GM18951 (cell line): ENCODE results near the gene GCH1.

Experiments used
- POLR2A ChIP-seq: IDR thresholded peaks from 4 replicates; pipeline ENCODE4 v1.6.1; 2011; ENCODE audit warnings: mild to moderate bottlenecking; ENCODE audit not compliant: insufficient read length, insufficient read depth; ENCODE audit errors: extremely low read depth
- in situ Hi-C: fragments of 300-500 bp; cut with MboI; formaldehyde crosslinking; loops from one replicate; pipeline ENCODE4 v1.12.0; 2022; ENCODE audit warnings: low sequenced_read_pairs, mixed read lengths, inconsistent platforms; ENCODE audit not compliant: unreplicated experiment

Gene GCH1

DNA sequence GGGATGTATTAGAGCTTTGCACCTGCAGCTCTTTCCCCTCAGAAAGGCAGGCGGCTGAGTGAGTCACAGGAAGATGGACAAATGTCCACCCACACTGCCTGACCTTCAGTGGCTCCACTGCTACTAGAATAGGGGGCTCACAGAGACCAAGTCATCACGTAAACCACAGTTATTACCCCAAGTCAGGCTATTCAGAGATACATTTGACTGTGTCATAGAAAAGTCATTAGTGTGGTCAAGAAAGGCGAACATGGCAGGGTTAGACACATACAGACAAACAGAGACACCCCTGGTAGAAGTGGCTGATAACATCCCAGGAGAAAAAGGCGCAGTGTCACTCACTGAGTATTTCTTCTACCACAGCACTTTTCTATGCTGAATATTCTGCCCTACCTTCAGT lies 36.0 kb downstream of the GCH1 start:
- TF ChIP-seq POLR2A, result no peak
- in situ Hi-C loops, result no loop called here

DNA sequence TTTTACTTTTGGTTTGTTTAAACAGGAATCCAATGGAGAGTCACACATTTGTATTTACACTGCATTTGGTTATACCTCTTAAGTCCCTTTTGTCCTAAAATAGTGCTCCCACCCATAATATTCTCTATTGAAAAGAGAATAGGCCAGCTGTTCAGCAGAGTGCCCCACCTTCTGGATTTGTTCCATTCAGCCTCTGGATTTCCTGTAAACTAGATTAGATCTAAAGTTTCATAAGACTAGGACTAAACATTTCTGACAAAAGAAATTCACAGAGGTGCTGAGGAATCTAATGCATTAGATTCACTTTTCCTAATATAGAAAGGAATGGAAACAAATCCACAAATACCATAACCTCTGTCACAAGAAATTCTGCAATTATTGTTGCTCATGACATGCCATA lies 38.1 kb downstream of the GCH1 start:
- in situ Hi-C loops, result no loop called here

GRCh38 chr14:54857830-54858269 lies 44.8 kb downstream of the GCH1 start:
- in situ Hi-C loops, result no loop called here
- TF ChIP-seq POLR2A, result no peak

More for the DNA sequence above, 38.1 kb downstream of the GCH1 start:
- no peak for TF ChIP-seq POLR2A

DNA sequence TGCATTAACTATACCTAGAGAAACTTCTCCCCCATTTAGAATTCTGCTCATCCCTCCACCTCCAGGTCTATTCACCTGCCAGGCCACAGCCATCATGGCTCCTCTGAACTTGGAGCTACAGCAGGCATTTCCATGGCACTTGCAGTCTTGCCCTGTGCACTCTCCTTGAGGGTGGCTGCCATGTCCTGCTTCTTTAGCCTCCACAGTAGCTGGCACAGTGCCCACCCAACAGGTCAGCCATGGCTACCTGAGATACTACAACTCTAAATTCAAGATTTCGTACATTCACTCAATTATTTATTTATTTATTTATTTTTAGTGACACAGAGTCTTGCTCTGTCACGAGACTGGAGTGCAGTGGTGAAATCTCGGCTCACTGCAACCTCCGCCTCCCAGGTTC lies 46.5 kb downstream of the GCH1 start:
- in situ Hi-C loops, result no loop called here

GRCh38 chr14:54854181-54854580 lies 48.4 kb downstream of the GCH1 start:
- TF ChIP-seq POLR2A, result no peak
- in situ Hi-C loops, result no loop called here

More for the DNA sequence above, 46.5 kb downstream of the GCH1 start:
- TF ChIP-seq POLR2A, result no peak

DNA sequence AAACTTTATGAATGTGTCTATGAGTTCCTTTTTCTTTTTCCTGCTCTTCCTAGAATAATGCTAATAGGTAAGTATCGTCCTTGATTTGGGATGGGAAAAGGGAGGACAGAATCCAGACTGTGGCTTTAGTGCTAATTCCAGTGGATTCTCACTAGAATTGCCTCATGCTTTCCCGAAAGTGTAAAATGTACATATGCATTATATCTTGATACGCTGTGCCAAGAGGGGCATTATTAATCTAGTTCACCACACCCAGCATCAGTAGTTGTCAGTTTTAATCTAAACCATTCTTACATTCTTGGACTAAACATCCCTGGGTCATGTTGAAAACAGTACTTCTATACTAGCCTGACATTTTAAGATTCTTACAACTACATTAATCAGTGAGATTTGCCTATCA lies 49.3 kb downstream of the GCH1 start:
- in situ Hi-C loops, result no loop called here

GRCh38 chr14:54852215-54852614 lies 50.4 kb downstream of the GCH1 start:
- no peak for TF ChIP-seq POLR2A
- in situ Hi-C loops, result no loop called here

More for the DNA sequence above, 49.3 kb downstream of the GCH1 start:
- TF ChIP-seq POLR2A, result no peak

DNA sequence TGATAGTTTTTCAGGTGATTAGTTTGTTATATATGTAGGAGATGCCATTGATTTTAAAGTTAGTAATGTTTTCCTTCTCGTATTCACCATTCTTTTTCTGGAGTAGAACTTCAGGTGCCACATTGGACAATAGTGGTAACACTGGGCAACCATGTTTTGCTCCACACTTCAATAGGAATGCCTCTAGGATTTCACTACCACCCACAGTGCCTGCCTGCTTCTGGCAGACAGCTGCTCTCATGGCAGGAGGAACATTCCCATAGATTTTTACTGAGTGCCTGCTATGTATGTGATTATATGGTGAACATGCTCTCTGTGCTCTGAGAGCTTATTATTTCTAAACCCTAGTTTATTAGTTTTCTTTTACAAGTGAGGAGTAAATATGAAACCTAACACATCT lies 53.7 kb downstream of the GCH1 start:
- in situ Hi-C loops, result no loop called here
- no peak for TF ChIP-seq POLR2A

- no peak for TF ChIP-seq POLR2A
- in situ Hi-C loops, result no loop called here
Measured at GRCh38 chr14:54845641-54846040, 57.0 kb downstream of the GCH1 start.

DNA sequence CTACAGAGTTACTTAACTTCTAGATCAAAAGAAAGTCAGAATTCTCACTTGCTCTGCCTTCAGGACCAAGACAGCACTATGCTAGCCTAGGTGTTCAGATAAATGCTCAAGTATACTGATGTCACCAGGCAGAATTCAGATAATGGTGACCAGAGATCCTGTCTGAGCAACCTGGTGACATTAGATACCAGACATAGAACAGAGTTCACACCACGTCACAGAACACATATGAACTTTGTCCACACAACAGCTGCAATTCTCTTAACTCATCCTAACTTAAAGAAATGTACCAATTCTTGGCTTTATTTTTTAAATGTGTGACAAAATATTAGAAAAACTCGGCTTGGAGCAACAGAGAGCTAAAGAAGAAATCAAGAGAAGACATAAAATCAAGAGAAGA lies 58.1 kb downstream of the GCH1 start:
- TF ChIP-seq POLR2A, result no peak
- in situ Hi-C loops, result no loop called here

GRCh38 chr14:54840798-54841197 lies 61.8 kb downstream of the GCH1 start:
- TF ChIP-seq POLR2A, result no peak
- in situ Hi-C loops, result no loop called here

GRCh38 chr14:54840336-54840735 lies 62.3 kb downstream of the GCH1 start:
- in situ Hi-C loops, result no loop called here
- TF ChIP-seq POLR2A, result no peak

DNA sequence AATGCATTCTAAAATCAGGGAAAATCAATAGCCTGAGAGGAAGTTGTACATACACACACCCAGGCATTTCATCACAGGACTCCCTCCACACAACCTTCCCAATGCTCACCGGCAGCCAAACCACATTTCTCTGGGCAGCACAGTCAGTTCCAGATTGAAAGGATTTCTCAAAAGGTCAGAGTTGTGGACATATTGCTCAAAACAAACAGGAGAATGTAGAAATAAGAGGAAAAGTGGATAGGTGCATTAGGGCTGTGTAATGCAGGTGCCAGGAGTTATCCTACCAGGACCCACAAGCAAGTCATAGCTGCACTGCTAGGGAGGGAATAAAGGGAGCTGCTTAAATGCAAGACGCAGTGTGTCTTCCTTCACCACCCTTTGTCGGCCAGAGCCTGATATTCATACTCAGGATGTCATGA lies 62.9 kb downstream of the GCH1 start:
- in situ Hi-C loops, result no loop called here

GRCh38 chr14:54838931-54839512 lies 63.6 kb downstream of the GCH1 start:
- TF ChIP-seq POLR2A, result no peak
- in situ Hi-C loops, result no loop called here

More for the DNA sequence above, 62.9 kb downstream of the GCH1 start:
- TF ChIP-seq POLR2A, result no peak
